ENCODE results near the gene PPM1F. TPM values are rescaled to one million over a fixed set of nuclear protein-coding genes. Genes with fewer than 3 reads are reported as not detected.

Gene PPM1F
- total RNA-seq, 1 donor from 2014 or later = 17.5 TPM

DNA sequence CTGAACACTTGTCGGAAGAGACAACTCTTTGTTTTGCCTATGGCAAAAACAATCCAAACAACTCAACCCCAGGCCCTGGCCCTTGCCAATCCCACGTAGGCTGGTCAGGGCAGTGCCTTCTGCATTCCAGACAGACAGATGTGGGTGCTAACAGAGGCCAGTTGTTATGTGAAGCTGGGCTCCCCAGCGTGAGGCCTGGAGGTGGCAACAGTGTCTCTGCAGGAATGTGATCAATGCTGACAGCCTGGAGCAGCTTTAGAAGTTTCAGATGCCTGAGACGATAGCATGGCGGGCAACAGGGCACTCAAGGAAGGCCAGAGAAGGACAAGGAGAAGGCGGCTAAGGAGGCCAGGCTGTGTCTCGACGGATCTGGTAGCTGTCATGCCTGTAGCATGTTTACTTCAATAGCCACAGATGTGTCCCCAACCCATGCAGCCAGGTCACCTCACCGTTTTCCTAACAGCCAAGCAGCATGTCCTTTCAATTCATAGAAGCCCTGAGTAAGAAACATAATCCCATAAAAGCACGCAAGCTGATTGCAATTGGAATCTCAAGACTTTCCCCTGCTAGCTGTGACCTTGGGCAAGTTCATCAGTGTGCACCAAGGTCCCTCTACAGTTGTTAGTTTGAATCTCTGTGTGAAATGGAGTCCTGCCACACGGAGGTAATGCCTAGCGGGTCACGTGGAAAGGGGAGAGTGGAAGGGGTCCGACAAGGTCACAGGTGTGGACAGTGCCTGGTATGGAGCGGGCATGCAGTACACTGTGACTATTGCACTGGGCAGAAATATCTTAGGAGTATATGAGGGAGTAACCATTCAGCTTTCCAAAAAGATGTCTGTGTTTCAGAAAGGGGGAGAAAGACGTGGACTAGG, 14.2 kb upstream of the PPM1F start:
- no peak for DNase-seq
- no peaks in the 10 kb centered on the region for H3K9me3 ChIP-seq (replicated peaks)
- H3K36me3 ChIP-seq = peaks cover 99% of the 10 kb centered on the region
- H3K27ac ChIP-seq (replicated peaks) = no peak overlapping the region
- H3K27me3 ChIP-seq (ENCODE audit: low read depth) = no peaks in the 10 kb centered on the region
- H3K4me3 ChIP-seq = no peak overlapping the region
- TF ChIP-seq, protein P1, sequence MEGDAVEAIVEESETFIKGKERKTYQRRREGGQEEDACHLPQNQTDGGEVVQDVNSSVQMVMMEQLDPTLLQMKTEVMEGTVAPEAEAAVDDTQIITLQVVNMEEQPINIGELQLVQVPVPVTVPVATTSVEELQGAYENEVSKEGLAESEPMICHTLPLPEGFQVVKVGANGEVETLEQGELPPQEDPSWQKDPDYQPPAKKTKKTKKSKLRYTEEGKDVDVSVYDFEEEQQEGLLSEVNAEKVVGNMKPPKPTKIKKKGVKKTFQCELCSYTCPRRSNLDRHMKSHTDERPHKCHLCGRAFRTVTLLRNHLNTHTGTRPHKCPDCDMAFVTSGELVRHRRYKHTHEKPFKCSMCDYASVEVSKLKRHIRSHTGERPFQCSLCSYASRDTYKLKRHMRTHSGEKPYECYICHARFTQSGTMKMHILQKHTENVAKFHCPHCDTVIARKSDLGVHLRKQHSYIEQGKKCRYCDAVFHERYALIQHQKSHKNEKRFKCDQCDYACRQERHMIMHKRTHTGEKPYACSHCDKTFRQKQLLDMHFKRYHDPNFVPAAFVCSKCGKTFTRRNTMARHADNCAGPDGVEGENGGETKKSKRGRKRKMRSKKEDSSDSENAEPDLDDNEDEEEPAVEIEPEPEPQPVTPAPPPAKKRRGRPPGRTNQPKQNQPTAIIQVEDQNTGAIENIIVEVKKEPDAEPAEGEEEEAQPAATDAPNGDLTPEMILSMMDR (IDR thresholded peaks at IDR 0.05; ENCODE audit: borderline replicate concordance) = no peak
- H3K4me1 ChIP-seq = no peaks in the 10 kb centered on the region
- intact Hi-C loops (cut with micrococcal nuclease) = no loop called here

DNA sequence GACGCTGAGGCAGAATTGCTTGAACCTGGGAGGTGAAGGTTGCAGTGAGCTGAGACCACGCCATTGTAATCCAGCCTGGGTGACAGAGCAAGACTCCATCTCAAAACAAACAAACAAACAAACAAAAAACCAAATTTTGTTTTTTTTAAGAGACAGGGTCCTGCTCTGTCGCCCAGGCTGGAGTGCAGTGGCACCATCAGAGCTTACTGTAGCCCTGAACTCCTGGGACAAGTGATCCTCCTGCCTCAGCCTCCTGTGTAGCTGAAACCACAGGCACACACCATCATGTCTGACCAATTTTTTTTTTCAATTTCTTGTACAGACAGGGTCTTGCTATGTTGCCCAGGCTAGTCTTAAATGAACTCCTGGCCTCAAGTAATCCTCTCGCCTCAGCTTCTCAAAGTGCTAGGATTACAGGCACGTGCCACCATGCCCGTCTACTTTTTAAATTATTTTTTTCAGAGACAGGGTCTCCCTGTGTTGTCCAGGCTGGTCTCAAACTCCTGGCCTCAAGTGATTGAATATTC, 13.2 kb upstream of the PPM1F start:
- no peak for DNase-seq
- Histone ChIP-seq H3K27me3 (ENCODE audit: low read depth) (no peaks in the 10 kb centered on the region), H3K4me3 (no peak overlapping the region), H3K27ac (replicated peaks) (no peak overlapping the region), H3K9me3 (replicated peaks) (no peaks in the 10 kb centered on the region), H3K36me3 (peaks cover 99% of the 10 kb centered on the region), H3K4me1 (no peaks in the 10 kb centered on the region)
- TF ChIP-seq, protein P1 (IDR thresholded peaks at IDR 0.05; ENCODE audit: borderline replicate concordance) = no peak
- intact Hi-C loops (cut with micrococcal nuclease) = no loop called here

DNA sequence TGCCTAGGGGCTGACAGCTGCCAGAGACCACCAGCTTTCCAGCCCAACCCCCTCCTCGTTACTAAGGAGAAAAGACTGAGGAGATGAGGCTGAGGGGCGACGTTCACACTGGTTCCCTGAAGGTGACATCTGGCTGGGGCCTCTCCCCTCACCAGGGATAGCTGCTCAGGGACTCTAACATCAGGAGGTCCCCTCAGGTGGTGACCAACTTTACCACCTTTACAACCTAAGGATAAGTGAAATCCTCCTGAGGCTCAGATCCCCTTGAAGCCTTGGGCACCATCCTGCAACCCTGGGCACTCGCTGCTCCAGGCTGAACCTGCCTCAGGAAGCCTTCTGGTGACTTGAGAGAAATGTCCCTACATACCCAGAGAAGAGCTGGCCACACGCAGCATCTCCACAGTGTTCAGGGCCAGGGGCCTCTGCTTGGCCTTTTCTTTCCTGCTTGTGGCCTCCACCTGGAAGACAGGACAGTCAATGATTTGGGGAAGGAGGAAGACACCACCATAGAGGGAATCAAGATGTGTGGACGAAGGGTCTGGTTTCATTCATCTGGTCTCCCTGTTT, 12.4 kb upstream of the PPM1F start:
- Histone ChIP-seq H3K9me3 (replicated peaks) (no peaks in the 10 kb centered on the region), H3K4me1 (no peaks in the 10 kb centered on the region), H3K36me3 (peaks cover 97% of the 10 kb centered on the region), H3K27me3 (ENCODE audit: low read depth) (no peaks in the 10 kb centered on the region), H3K27ac (replicated peaks) (no peak overlapping the region), H3K4me3 (no peak overlapping the region)
- TF ChIP-seq, protein P1 (IDR thresholded peaks at IDR 0.05; ENCODE audit: borderline replicate concordance) = no peak
- intact Hi-C loops (cut with micrococcal nuclease) = no loop called here
- no peak for DNase-seq

DNA sequence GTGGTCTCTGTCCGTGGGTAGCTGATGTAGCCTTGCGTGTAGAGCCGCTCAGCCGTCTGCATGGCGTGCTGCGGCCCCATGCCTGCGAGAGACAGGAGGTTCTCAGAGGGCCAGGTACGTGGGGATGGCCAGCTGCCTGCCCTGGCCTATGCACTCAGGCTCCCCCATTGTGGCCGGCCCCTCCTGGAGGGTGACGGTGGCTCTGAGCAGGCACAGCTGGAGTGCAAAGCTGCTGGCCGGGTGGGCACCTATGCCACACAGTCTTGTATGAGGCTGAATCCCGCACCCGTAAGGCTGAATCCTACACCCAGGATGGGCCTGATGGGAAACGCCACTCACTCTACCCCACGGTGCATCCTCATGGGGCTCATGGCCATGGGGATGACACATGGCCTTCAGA, 11.6 kb upstream of the PPM1F start:
- TF ChIP-seq, protein P1 (IDR thresholded peaks at IDR 0.05; ENCODE audit: borderline replicate concordance) = no peak
- no peak overlapping the region for H3K27ac ChIP-seq (replicated peaks)
- no peak overlapping the region for H3K4me3 ChIP-seq
- intact Hi-C loops (cut with micrococcal nuclease) = no loop called here
- no peak for DNase-seq
- no peaks in the 10 kb centered on the region for H3K4me1 ChIP-seq
- no peaks in the 10 kb centered on the region for H3K9me3 ChIP-seq (replicated peaks)
- H3K27me3 ChIP-seq (ENCODE audit: low read depth) = no peaks in the 10 kb centered on the region
- H3K36me3 ChIP-seq = peaks cover 91% of the 10 kb centered on the region

DNA sequence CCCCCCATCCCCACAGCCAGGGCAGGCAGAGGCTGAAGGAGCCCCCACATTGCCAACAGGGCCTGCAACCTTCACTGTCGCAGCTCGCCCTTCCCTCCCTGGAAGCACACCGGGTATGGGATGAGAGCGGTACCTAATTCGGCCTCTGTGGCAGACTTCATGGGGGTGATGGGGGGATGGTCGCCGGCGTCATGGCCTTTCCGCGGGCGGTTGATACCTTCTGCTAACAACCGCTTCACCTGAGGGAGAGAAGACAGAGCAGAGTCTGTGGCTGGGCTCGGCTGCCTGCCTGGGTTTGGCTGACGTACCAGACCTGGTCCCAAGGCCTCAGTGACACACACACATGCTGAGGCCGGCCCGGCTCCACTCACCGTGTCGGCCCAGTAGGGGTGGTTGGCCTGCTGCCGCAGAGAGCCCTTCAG, 11.2 kb upstream of the PPM1F start:
- Histone ChIP-seq H3K4me1 (no peaks in the 10 kb centered on the region), H3K36me3 (peaks cover 91% of the 10 kb centered on the region), H3K27ac (replicated peaks) (no peak overlapping the region), H3K4me3 (no peak overlapping the region), H3K9me3 (replicated peaks) (no peaks in the 10 kb centered on the region), H3K27me3 (ENCODE audit: low read depth) (no peaks in the 10 kb centered on the region)
- intact Hi-C loops (cut with micrococcal nuclease) = no loop called here
- TF ChIP-seq, protein P1 (IDR thresholded peaks at IDR 0.05; ENCODE audit: borderline replicate concordance) = no peak
- no peak for DNase-seq
